ENCODE measurements around the gene SCEL. TPM values are rescaled to one million over a fixed set of nuclear protein-coding genes. Genes with fewer than 3 reads are reported as not detected.
A peak's percentile ranks its signal among the peaks of the same experiment; 100 is the strongest.

SCEL gene
- total RNA-seq, 4 donors from 2014 or later, result not detected

GRCh38 chr13:77497835-77498234 lies 37.7 kb upstream of the SCEL start:
- Histone ChIP-seq H3K27me3 (no peaks in the 10 kb centered on the region), H3K36me3 (no peaks in the 10 kb centered on the region), H3K4me3 (no peak overlapping the region), H3K4me1 (no peaks in the 10 kb centered on the region), H3K27ac (no peak overlapping the region), H3K9me3 (no peaks in the 10 kb centered on the region)
- DNase-seq, result no peak
- no peak for TF ChIP-seq POLR2A (IDR thresholded peaks at IDR 0.05)
- TF ChIP-seq CTCF (IDR thresholded peaks at IDR 0.05), result no peak

GRCh38 chr13:77502104-77502720 lies 33.3 kb upstream of the SCEL start:
- TF ChIP-seq POLR2A (IDR thresholded peaks at IDR 0.05), result no peak
- no peak for TF ChIP-seq CTCF (IDR thresholded peaks at IDR 0.05)
- no peak overlapping the region for H3K4me3 ChIP-seq
- DNase-seq, result no peak
- H3K9me3 ChIP-seq, result no peaks in the 10 kb centered on the region
- H3K4me1 ChIP-seq, result no peaks in the 10 kb centered on the region
- H3K36me3 ChIP-seq, result no peaks in the 10 kb centered on the region
- no peak overlapping the region for H3K27ac ChIP-seq
- H3K27me3 ChIP-seq, result no peaks in the 10 kb centered on the region

GRCh38 chr13:77503398-77503797 lies 32.1 kb upstream of the SCEL start:
- Histone ChIP-seq H3K27ac (no peak overlapping the region), H3K4me1 (no peaks in the 10 kb centered on the region), H3K36me3 (no peaks in the 10 kb centered on the region), H3K9me3 (no peaks in the 10 kb centered on the region), H3K27me3 (no peaks in the 10 kb centered on the region), H3K4me3 (no peak overlapping the region)
- TF ChIP-seq CTCF (IDR thresholded peaks at IDR 0.05) (no peak), POLR2A (IDR thresholded peaks at IDR 0.05) (no peak)
- DNase-seq, result no peak

GRCh38 chr13:77506874-77507273 lies 28.6 kb upstream of the SCEL start:
- no peak for DNase-seq
- Histone ChIP-seq H3K27ac (no peak overlapping the region), H3K4me3 (no peak overlapping the region), H3K4me1 (no peaks in the 10 kb centered on the region), H3K9me3 (no peaks in the 10 kb centered on the region), H3K27me3 (no peaks in the 10 kb centered on the region), H3K36me3 (no peaks in the 10 kb centered on the region)
- TF ChIP-seq POLR2A (IDR thresholded peaks at IDR 0.05), result no peak
- peak in 1 of 6 experiments; percentile 4 for TF ChIP-seq CTCF (IDR thresholded peaks at IDR 0.05)

GRCh38 chr13:77507931-77508776 lies 27.4 kb upstream of the SCEL start:
- no peaks in the 10 kb centered on the region for H3K9me3 ChIP-seq
- H3K4me1 ChIP-seq, result no peaks in the 10 kb centered on the region
- no peak for TF ChIP-seq CTCF (IDR thresholded peaks at IDR 0.05)
- TF ChIP-seq POLR2A (IDR thresholded peaks at IDR 0.05), result no peak
- H3K36me3 ChIP-seq, result no peaks in the 10 kb centered on the region
- H3K27me3 ChIP-seq, result no peaks in the 10 kb centered on the region
- no peak overlapping the region for H3K27ac ChIP-seq
- DNase-seq, result no peak
- H3K4me3 ChIP-seq, result no peak overlapping the region

All from Peyer's patch (tissue), 4 donors.